GM18868 (cell line): ENCODE results near the gene ADAMTSL3.

Experiments used
- ATAC-seq: cut with Tn5 transposase; IDR thresholded peaks from one replicate; pipeline ENCODE4 v1.9.1; 2021; ENCODE audit warnings: mild to moderate bottlenecking, moderate library complexity; ENCODE audit not compliant: unreplicated experiment

Gene ADAMTSL3

DNA sequence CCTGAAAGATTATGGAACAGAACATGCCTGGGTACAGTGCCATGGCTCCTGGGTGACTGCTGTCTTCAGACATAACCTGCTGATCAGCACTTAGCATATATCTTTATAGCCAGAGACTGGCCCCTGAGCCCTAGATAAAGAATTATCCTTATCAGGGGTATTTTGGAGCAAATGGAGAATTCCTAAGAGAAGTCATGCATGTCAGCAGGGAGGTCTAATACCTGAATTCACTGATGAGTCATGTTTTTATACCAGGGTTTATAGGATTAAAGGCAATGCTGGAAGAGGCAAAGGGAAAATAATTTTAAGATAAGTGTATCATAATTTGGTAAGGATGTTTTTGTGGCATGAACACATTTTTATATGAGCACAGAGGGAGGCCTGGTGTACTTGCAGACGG lies 159.8 kb downstream of the ADAMTSL3 start:
- no peak for ATAC-seq

DNA sequence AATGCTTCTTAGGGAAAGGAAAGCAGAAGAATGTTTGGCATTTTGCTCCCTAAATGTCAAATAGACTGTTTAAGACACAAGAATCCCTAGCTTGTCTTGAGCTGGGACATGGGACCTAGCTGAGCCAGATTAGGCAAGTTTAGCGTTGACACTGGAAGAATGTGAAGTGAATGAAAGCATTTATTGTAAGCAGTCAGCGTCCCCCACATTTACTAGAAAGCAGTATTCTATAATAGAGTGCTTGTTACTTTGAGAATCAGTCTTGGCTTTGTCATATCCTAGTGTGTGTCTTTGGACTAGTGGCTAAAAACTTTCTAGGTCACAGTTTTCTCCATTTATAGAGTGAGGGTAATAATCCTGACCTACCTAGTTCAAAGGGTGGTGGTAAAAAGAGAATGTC lies 161.6 kb downstream of the ADAMTSL3 start:
- ATAC-seq, result no peak

DNA sequence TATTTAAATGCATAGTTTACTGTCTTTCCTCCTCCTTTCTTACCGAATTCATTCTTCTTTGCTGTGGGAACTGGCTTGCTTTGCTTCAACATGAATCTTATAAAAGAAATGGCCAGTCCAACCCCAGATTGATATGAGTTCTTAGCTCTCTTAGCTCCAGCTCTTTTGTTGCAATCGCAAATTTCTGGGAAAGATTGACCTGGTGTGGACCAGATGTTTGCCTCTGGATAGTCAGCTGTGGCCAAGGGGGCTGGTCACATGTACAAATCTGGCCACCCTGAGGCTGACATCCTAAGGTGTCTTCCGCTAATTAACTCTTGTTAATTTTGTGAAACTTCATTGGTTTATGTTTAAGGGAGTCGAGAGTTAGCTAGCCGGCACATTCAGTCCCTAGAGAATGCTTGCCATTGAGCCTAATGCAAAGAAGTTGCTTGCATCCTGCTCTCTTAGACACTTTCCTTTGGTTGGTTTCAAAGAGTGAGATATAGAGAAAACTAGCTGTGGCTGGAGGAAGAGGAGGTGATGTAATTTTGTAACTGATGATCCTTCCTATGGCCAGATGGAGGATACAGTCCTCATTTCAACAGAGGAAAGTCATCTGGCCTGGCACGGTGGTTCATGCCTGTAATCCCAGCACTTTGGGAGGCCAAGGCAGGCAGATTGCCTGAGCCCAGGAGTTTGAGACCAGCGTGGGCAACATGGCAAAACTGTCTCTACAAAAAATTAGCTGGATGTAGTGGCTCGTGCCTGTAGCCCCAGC lies 162.4 kb downstream of the ADAMTSL3 start:
- ATAC-seq, result no peak

DNA sequence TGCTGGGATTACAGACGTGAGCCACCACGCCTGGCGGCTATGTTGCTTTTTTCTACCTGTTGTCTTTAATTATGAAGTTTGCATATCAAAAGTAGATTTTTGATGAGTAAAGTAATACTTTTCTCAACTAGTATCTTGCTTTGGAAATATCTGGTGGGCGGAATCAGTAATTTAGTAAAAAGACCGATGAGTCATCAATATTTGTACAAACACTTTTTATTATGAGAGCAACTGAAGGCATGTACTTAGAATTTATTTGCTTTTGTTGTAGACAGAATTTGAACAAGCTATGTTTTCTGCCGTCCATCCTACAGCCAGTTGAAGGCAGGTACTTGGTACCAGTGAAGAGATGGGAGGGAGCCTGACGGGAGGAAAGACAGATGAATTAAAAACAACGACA lies 164.7 kb downstream of the ADAMTSL3 start:
- no peak for ATAC-seq

DNA sequence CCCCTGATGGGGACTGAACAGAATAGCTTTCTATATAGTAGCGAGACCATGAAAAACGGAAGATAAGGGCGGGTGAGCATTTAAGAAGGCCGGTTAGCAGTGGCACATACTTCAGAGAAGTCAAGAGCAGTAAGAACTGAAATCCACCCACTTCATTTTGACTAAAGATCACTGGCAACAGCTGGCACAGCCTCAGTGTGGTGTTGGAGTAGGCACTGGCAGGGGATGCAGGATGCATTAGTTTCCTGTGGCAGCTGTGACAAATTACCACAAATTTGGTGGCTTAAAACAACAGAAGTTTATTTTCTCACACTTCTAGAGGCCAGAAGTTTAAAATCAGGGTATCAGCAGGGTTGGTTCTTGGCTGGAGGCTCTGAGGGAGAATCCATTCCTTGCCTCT lies 176.5 kb downstream of the ADAMTSL3 start:
- no peak for ATAC-seq

DNA sequence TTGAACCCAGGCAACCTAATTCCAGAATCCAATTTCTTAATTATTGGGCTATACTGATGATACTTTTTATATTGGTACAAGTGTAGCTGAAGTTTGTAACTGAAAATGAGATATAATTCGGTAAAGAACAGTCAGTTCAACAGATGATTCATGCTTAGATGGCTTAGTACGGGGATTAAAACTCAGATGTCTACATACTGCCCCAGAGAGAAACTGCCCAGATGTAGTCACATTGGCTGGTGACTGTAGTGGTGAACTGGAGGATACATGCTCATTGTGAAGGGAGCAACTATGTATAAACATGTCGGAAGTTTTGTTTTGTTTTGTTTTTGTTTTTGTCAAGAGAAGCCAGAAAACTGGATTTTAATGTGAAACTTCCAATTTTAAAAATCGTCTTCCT lies 179.6 kb downstream of the ADAMTSL3 start:
- ATAC-seq, result no peak

DNA sequence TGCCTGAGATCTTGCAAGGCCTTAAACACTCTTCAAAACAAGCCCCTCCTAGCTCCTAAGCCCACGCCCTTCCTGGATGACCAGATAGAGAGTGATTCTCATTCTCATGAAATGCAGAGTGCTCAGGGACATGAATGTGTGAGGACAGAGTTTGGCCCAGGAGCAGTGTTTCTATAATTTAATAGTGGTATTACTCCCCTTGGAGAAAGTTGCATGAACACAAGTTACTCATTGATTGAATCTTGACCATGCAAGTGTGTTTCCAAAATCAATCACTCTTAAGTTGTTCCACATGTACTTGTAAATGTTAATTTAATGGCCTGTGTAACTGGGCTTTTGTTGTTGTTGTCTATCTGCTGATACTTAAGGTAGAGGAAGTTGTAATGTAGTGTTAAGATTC lies 181.6 kb downstream of the ADAMTSL3 start:
- no peak for ATAC-seq

DNA sequence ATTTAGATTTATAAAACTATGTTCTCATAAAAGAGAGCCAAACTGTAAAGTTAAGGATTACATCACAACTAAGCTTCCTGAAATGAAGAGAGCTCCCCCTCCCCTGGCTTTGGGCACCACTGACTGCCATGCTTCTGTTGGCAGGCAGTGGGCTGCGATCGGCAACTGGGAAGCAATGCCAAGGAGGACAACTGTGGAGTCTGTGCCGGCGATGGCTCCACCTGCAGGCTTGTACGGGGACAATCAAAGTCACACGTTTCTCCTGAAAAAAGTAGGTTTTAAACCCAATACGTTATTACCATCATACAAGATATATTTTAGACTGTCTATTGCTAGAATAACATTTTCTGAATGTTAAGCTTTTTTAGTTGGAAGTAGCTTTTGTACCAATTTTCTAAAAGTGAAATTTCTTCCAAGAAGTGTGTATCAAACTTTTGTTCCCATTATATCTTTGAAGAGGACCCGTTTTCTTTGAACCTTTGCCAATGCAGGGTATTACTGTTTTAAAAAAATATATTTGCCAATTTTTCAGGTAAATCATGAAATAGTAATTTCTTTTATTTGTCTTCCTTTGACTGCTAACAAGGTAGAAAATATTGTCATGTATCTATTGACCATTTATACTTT lies 184.1 kb downstream of the ADAMTSL3 start:
- no peak for ATAC-seq

DNA sequence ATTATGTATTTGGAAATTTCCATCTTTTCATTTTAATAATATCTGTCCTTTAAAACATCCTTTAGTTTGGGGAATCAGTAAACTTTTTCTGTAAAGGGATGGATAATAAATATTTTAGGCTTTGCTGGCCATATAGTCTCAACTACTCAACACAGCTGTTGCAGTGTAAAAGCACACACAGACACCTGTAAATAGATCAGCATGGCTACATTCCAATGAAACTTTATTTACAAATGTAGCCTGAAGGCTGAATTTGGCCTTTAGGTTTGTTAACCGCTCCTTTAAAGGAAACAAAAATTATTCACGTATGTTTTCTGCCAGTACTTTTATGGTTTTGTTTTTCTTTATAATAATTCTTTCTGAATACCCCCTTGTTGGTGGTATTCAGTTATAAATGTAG lies 184.8 kb downstream of the ADAMTSL3 start:
- no peak for ATAC-seq

DNA sequence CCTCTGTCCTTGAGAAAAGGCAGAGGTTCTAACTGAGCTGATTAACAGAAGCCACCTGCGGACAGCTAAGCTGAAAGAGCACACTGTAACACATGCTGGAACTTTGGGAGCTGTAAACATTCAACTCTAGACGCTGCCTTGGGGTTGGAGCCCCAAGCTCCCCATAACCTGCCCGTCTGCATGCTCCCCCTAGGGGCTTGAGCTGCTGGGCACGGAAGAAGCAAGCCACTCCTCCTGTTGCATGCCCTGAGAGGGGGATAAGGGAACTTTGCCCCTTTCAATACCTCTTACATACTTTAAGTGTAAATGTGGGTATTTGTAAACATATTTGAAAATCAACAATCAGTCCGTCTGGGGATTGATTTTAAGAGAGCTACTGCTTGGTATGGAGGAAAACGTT lies 188.4 kb downstream of the ADAMTSL3 start:
- no peak for ATAC-seq

DNA sequence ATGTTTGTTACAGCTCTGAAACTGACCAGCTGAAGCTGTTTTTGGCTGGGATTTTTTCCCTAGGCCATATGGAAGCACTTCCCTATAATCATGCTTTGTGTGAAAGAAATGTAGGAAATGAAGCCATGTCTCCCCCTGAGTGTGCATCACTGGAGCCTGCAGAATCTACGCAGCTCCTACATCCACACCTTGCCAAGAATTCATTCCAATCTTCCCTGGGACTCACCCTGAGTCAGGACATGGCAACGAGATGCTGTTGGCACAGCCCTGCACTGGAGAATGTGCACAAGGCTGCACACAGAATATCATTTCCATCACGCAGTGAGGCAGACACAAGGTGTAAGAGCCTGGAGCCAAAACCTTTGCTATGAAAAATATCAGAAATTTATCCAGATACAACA lies 189.5 kb downstream of the ADAMTSL3 start:
- no peak for ATAC-seq

DNA sequence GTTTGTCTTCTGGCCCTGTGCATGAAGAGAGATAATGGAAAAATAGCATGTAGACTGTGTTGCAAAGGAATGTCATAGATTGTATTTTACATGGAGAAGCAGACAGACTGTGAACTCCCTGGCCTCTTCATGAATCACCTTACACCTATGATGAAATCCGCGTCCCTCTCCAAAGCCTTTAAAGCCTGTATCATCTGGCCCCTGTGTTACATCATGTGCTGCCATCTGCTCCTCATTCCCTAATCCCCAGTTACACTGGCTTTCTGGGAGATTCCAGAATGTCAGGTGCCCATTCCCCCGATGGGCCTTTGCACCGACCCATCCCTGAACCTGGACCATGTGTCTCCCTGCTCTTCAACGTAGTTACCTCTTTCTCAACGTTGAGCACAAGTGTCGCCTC lies 190.8 kb downstream of the ADAMTSL3 start:
- no peak for ATAC-seq

DNA sequence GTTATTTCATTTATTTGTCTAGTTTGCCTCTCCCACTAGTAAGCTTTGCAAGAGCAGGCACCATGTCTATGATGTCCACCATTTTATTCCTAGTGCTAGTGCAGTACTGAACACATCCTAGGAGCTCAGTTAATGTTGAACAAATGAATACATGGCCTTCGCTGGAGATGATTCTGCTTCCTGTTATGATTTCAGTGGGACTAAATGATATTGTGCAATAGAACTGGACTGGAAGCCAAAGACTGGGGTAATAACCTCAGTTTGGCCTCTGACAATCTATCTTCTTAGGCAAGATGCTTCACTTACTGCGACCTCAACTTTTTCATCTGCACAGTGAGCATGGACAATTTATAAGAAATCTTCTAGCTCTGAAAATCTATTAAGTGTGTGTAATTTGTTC lies 191.3 kb downstream of the ADAMTSL3 start:
- ATAC-seq, result no peak

DNA sequence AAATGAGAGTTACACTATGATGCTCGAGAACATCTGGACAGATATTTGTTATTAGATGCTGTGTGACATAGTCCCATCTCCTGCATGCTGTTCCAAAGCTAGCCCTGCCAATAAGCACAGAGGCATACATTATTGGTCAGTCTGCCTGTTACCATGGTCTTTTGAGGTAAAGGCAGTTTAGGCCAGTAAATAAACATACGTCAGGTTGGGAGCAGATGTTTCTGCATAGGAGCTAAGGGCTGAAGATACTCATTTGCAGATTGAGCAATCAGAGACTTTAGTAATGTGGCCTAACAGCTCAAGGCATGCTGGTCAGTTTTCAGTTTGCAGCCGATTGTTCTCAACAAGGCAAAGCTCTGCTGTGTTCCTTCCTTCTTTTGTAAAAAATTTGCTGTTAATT lies 192.9 kb downstream of the ADAMTSL3 start:
- ATAC-seq, result no peak

DNA sequence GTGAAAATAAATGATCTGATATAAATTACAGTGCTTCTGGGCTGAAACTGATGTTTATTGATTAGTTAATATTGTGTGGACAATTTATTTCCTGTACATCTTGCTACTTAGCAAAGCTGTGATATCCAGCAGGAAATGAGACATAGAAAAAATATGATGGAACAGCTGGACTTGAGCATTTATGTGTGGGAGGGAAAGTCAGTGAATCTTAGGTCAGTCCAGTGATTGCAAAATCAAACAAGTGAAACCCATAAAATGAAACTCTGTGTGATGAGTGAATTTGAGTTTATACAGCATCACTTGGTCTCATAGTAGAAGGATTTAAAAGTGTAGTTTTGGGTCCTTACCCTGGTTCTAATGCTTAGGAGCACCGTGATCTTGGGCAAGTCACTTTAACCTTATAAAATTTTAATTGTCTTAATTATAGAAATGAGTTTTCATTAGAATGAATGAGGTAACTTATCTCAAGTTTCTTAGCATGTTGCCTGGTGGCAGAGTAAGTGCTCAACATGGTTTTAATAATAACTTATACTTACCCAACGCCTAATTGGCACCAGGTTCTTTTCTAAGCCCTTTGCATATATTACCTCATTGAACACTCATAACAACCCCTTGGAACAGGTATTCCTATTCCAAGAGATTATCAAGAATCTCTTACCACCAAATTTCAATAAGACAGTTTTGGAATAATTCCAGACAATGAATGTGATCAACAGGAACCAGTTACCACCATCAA lies 194.6 kb downstream of the ADAMTSL3 start:
- ATAC-seq, result no peak

DNA sequence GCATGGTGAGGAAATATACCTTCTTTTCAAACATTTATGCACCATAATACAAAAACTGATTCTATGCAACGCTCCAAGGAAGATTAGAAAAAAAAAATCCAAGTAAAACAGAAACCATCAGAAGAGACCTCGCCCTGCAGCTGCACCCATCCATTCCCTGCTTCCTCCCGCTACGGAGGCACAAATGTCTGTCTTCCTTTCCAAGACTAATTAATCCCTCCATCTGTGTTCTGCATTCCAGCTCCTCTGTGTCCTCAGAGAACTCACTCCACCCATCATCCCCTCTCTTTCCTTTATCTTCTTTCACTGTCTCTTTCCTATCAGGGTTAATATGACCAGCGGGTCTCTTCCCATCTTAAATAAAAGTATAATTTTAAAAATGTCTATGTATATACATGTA lies 196.1 kb downstream of the ADAMTSL3 start:
- ATAC-seq, result no peak

DNA sequence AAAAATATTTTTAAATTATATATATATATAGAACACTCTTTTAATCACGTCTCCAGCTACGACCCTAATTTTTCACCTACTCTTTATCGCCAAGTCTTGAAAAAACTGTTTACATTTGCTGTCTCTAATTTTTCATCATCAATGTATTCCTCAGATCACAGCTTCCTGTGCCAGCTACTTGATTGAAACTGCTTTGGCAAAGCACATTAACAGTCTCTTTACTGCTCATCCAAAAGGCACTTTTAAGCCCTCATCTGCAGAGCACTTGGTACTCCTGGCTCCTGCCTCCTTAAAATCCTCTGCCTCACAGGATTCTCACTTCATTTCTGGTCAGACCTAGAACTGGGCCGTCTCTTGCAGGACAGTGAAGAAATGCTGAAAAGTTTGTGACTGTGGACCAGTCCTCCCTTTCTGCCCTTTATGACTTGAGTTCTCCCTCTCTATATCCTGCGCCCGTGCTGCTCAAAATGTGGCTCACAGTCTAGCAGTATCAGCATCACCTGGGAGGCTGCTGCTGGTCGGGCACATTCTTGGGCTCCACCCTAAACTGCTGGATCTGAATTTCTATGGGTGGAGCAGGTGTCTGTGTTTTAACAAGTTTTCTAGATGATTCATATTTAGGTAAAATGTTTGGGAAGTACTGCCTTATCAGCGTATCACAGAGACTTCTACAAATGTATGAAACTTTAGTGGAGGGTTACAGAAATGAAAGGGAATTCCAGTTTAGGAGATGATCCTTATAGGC lies 196.8 kb downstream of the ADAMTSL3 start:
- no peak for ATAC-seq

DNA sequence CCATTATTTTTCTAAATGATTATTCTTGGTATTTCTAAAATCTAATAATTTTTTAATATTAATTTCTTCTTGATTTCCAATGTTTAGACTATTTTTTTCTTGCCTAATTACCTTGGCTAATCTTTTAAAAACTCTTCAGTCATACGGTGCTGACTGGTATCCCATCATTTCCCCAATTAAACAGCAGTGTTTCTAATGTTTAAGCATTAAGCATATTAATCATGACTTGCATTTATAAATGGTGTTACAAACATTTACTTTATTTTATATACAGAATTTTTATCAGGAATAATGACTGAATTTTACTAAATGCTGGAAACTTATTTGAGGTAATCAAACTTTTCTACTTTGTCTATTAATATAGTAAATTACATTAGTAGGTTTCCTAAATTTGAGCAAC lies 199.3 kb downstream of the ADAMTSL3 start:
- no peak for ATAC-seq

DNA sequence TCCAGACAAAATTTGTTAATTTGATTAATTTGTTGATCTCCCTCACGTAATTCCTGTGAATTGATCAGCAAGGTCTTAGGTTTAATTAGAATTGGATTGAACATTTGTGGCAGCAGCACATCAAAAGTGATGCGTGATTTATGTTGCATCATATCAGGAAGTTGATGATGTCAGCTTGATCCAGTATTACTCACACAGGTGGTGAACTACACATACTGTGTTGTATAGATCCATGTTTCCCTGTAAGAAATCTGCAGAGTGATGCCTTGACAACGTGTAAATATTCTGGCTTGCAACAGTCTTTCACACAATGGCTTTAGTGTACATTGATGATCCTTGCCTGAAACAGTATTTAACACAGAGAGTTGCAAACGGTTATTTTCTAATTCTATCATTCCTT lies 200.4 kb downstream of the ADAMTSL3 start:
- ATAC-seq, result no peak

DNA sequence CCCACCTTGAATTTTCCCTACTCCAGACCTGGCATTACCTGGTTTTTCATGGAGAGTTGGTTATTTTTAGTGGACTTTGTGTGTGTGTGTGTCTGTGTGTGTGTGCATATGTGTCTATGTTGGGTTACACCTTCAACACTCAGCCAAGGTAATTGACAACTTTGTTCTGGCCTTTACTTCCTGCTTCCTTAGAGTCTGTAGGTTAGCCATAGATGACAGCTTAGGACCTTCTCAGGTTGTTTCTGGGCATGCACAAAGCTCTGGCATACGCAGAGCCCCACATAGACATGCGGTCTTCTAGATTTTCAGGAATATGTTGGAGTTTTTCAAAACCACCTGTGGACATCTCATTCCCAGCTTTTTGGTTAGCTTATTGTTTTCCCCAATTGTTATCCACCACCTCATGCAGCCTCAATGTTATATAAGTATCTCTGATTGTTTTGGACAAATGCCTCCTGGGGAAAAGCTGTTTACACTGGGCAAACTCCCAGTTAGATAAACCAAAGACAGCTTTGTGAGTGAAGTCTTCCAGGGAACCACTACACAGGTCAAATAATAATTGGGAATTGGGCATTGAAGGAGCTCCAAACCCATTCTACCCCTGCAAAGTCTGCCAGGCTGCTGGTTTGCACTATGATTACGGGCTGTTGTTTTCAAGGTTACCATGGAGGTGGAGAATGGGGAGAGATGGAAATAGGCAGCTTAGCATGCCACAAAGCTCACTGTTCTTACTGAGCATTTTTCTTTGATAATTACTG lies 201.2 kb downstream of the ADAMTSL3 start:
- no peak for ATAC-seq

DNA sequence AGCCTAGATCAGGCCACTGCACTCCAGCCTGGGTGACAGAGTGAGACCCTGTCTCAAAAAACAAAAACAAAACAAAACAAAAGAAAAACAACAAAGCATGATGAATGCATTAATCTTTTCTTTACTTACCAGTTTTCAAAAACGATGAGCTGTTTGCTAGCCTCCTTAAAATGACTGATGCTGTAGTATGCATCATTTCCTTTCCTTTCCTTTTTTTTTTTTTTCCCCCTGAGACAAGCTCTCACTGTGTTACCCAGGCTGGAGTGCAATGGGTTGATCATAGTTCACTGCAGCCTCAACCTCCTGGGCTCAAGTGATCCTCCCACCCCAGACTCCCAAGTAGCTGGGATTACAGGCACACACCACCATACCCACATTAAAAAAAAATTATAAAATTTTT lies 202.0 kb downstream of the ADAMTSL3 start:
- no peak for ATAC-seq
